ENCODE data around the gene POM121.
"Not testable (repeated sequence)": the region's sequence is repeated elsewhere in the genome, so short reads cannot be mapped to it uniquely, and the experiment has no call there.

Gene POM121

DNA sequence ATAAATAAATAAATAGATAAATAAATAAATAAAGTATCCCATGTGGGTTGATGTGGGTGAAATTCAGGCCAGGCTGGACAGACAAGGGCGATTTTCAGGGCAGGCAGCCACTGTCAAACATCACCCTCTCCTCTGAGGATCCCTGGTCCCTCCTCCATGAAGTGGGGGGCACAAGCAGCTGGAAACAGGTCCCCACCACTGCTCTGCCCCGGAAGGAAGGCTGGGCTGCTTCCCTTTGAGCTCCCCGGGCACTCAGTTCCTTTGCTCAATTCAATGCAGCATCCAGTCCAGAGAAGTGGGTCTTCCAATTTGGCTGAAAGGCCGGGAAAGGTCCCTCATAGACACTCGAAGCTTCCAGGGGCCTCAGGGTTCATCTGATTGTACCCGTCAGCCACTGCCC is 55.5 kb downstream of the POM121 start:
- not testable (repeated sequence) for FAIRE-seq; DNase-seq (ENCODE audit: extremely low spot score, insufficient read length, low read depth)

DNA sequence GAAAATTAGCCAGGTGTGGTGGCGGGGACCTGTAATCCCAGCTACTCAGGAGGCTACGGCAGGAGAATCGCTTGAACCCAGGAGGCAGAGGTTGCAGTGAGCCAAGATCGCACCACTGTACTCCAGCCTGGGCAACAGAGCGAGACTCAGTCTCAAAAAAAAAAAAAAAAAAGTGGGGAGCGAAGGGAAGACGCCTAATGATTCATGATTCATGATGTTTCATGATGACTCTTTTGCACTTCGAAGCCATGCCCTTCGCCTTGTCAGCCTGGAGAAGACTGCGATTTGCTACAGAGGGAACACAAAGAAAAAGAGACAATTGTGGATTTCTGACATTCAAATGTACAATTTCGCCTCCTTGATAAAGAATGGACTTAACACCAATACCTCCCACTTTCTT is 57.2 kb downstream of the POM121 start:
- DNase-seq (ENCODE audit: extremely low spot score, insufficient read length, low read depth); FAIRE-seq: not testable (repeated sequence)

DNA sequence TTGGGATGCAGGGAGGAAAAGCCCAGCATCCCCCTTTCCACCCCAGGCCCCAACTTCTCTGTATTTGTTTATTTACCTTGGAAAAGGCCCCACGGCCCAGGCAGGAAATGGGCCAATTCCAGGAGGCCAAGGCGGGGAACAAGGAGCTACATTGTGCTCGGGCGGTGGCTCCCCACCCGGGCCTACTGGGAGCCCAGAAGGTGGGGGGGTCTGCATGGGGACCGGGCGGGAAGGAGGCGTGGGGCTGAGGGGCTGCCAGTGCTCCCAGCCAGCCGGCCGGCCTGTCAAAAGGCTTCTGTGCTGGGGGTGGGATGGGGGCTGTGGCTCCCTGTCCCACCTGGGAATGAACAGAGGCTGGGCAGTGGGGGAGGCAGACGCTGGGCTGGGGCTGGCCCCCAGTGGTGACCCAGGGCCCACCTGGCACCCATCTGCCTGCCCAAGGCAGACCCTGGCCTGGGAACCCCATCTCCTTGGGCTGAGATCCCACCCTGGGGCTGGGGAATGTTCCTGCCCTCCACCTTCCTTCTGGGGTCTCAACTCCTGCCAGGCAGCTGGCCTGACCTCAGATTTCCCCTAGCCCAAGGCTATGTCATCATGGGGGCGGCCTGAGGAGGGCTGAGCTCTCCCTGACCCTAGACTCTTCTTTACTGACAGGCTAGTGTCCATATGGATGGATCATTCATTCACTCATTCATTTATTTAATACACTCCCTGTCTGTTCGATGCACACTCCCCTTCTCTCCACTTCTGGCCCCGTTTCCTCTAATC is 65.4 kb downstream of the POM121 start:
- not testable (repeated sequence) for FAIRE-seq; DNase-seq (ENCODE audit: extremely low spot score, insufficient read length, low read depth)

DNA sequence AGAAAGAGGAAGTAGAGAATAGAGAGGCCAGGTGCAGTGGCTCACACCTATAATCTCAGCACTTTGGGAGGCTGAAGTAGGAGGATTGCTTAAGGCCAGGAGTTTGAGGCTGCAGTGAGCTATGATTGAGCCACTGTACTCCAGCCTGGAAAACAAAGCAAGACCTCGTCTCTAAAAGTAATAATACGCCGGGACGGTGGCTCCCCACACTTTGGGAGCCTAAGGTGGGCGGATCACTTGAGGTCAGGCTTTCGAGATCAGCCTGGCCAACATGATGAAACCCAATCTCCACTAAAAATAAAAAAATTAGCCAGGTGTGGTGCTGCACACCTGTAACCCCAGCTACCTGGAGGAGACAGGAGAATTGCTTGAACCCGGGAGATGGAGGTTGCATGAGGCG is 70.6 kb downstream of the POM121 start:
- DNase-seq (ENCODE audit: extremely low spot score, insufficient read length, low read depth); FAIRE-seq: not testable (repeated sequence)

DNA sequence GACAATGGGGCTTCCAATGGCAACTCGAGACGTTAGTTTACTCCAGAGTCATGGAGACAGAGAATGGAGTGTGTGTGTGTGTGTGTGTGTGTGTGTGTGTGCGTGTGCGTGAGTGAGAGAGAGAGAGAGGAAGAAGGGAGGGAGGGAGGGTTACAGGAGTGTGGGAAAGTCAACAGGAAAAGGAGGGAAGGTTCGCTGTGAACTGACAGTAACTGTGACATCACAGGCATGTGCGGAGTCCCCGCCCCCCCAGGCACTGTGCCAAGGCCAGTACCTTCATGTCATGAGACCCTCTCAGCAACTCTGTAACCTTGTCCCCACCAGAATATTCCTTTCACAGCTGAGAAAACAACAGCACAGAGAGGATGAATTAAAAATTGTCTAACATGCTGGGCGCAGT is 72.6 kb downstream of the POM121 start:
- not testable (repeated sequence) for FAIRE-seq; DNase-seq (ENCODE audit: extremely low spot score, insufficient read length, low read depth)

DNA sequence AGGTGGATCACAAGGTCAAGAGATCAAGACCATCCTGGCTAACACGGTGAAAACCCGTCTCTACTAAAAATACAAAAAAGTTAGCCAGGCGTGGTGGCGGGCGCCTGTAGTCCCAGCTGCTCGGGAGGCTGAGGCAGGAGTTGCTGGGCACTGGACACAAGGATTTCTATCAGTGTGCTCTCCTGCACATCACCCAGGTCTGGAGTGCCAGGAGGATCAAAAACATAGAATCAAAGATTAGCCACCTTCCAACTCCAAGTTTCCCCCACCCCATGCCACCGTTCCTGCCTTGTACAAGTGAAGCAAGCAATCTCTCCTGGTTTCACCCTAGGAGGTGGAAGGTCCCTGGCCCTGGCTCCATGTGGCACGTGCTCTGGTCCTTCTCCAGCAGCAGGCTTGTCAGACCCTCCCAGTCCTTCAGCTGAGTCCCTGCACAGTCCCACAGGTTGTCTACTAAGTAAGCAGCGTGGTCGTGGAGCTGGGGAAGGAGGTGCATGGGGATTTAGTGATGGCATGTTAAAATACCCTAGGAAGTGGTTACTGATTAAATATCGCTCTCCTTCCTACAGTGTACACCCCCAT is 73.1 kb downstream of the POM121 start:
- not testable (repeated sequence) for FAIRE-seq

More for the DNA sequence above, 73.1 kb downstream of the POM121 start:
- not testable (repeated sequence) for DNase-seq (ENCODE audit: extremely low spot score, insufficient read length, low read depth)
